ENCODE data around the gene DCBLD1. TPM values are rescaled to one million over a fixed set of nuclear protein-coding genes. Genes with fewer than 3 reads are reported as not detected.

DCBLD1 gene
- total and polyA plus RNA-seq, 2 of the 4 experiments (the other 2 are of a cell fraction): 21.1 to 27.8 TPM

GRCh38 chr6:117465691-117466090, 16.8 kb upstream of the DCBLD1 start:
- Histone ChIP-seq H3K4me2 (ENCODE audit: low read depth, low read length) (no peak overlapping the region), H2BK5ac (ENCODE audit: low read depth, low read length, poor library complexity, severe bottlenecking) (no peak overlapping the region), H3K9ac (ENCODE audit: low read depth, low read length) (no peak overlapping the region), H3K9me3 (ENCODE audit: control insufficient read depth, insufficient read depth, low read length) (no peaks in the 10 kb centered on the region), H3K36me3 (ENCODE audit: control insufficient read depth, insufficient read depth, low read length) (no peaks in the 10 kb centered on the region), H3K18ac (ENCODE audit: low read depth, low read length) (peak overlapping the region; percentile 77; the same call in 1 of the 2 replicates), H3K56ac (ENCODE audit: extremely low read depth, insufficient read depth, low read length) (no peak overlapping the region), H3K4me1 (ENCODE audit: control insufficient read depth, insufficient read depth, low read length) (peaks cover 10% of the 10 kb centered on the region), H3K79me1 (ENCODE audit: low read depth in 1 of 2, low read length in 2 of 2) (no peaks in the 10 kb centered on the region), H4K20me1 (ENCODE audit: insufficient read depth, low read length) (no peaks in the 10 kb centered on the region; the same call in 1 of the 2 replicates), H2AK9ac (replicated peaks; ENCODE audit: low read depth, low read length, poor library complexity) (no peak overlapping the region), H3K14ac (replicated peaks; ENCODE audit: low read depth, low read length) (peak overlapping the region; percentile 2; the same call in 1 of the 2 replicates), H2BK20ac (ENCODE audit: low read depth, low read length) (no peak overlapping the region; the same call in 1 of the 2 replicates), H2BK120ac (ENCODE audit: low read depth, low read length) (no peak overlapping the region), H4K91ac (ENCODE audit: insufficient read depth, low read depth, low read length) (peak overlapping the region; percentile 13; the same call in 1 of the 2 replicates), H3K27ac (ENCODE audit: insufficient read depth, low read length) (no peak overlapping the region), H2AFZ (replicated peaks; ENCODE audit: low read length, poor library complexity) (no peak overlapping the region), H3K27me3 (ENCODE audit: control insufficient read depth, insufficient read depth, low read length) (no peaks in the 10 kb centered on the region; the same call in 1 of the 2 replicates), H3K9me1 (ENCODE audit: insufficient read depth, low read length) (no peaks in the 10 kb centered on the region), H3K4me3 (ENCODE audit: insufficient read depth, low read depth, low read length) (no peak overlapping the region), H3K23ac (ENCODE audit: low read depth, low read length) (no peak overlapping the region; the same call in 1 of the 2 replicates), H2BK15ac (ENCODE audit: low read depth, low read length) (peak overlapping the region; percentile 76; the same call in 1 of the 3 replicates), H4K5ac (ENCODE audit: low read depth, low read length) (0 out of 2 replicates have a peak overlapping the region, but pooled peaks have one; percentile 62), H4K8ac (ENCODE audit: low read depth in 2 of 2, low read length in 2 of 2) (peak overlapping the region in 1 of 2 experiments; percentile 48; a peak in 1 of 4 replicates), H2AK5ac (ENCODE audit: low read depth, low read length) (peak overlapping the region; percentile 62; the same call in 1 of the 2 replicates), H3K4ac (ENCODE audit: low read depth, low read length) (peak overlapping the region; percentile 30; the same call in 1 of the 2 replicates)
- no peak for ATAC-seq (ENCODE audit: low read depth)
- no peak for DNase-seq
- dilution Hi-C loops (cut with HindIII; ENCODE audit: low sequenced_read_pairs, unreplicated experiment) (no loop called here), intact Hi-C loops (cut with micrococcal nuclease) (no loop called here), in situ Hi-C loops (cut with MboI; ENCODE audit: low sequenced_read_pairs) (no loop called here)
- BruUV-seq (replicated peaks): no TSS peak
- POLR2A ChIA-PET (ENCODE audit: unreplicated experiment): no interaction called here
- WGBS, 2 experiments (ENCODE audit: extremely low coverage in 2 of 2, insufficient read length in 1 of 2): 67% methylated on average over 1 of the region's 1 CpG; no CpG with 5 or more reads in 1 of the 2 experiments
- CTCF ChIA-PET: interaction anchor here (0.7 kb wide), 1 partner anchor 33 kb away, joined by 3 read pairs; no protein-coding TSS in a partner anchor
- TF ChIP-seq RCOR1 (IDR thresholded peaks at IDR 0.05; ENCODE audit: insufficient replicate concordance, low read length): no peak
- no peak for TF ChIP-seq POLR2A (IDR thresholded peaks at IDR 0.05; ENCODE audit: low read depth, low read length)
- TF ChIP-seq RAD21 (IDR thresholded peaks at IDR 0.05; ENCODE audit: low read length): no peak
- TF ChIP-seq RFX5 (IDR thresholded peaks at IDR 0.05; ENCODE audit: low read depth, low read length): no peak
- TF ChIP-seq USF2 (IDR thresholded peaks at IDR 0.05; ENCODE audit: low read depth, low read length): no peak
- no peak for TF ChIP-seq CEBPB (IDR thresholded peaks at IDR 0.05; ENCODE audit: low read depth, low read length)
- TF ChIP-seq SMC3 (IDR thresholded peaks at IDR 0.05; ENCODE audit: low read depth, low read length): no peak
- no peak for TF ChIP-seq CHD1 (IDR thresholded peaks at IDR 0.05; ENCODE audit: low read depth, low read length)
- TF ChIP-seq MAFK (IDR thresholded peaks at IDR 0.05; ENCODE audit: low read depth, low read length): no peak
- no peak for TF ChIP-seq ELK1 (IDR thresholded peaks at IDR 0.05; ENCODE audit: borderline replicate concordance, low read depth, low read length)
- TF ChIP-seq FOS (IDR thresholded peaks at IDR 0.05; ENCODE audit: low read depth, low read length): no peak
- no peak for TF ChIP-seq BHLHE40 (IDR thresholded peaks at IDR 0.05; ENCODE audit: low read depth, low read length)
- TF ChIP-seq, protein P1, sequence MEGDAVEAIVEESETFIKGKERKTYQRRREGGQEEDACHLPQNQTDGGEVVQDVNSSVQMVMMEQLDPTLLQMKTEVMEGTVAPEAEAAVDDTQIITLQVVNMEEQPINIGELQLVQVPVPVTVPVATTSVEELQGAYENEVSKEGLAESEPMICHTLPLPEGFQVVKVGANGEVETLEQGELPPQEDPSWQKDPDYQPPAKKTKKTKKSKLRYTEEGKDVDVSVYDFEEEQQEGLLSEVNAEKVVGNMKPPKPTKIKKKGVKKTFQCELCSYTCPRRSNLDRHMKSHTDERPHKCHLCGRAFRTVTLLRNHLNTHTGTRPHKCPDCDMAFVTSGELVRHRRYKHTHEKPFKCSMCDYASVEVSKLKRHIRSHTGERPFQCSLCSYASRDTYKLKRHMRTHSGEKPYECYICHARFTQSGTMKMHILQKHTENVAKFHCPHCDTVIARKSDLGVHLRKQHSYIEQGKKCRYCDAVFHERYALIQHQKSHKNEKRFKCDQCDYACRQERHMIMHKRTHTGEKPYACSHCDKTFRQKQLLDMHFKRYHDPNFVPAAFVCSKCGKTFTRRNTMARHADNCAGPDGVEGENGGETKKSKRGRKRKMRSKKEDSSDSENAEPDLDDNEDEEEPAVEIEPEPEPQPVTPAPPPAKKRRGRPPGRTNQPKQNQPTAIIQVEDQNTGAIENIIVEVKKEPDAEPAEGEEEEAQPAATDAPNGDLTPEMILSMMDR (conservative IDR thresholded peaks at IDR 0.05; ENCODE audit: low read depth, low read length): no peak
